GM12878 (cell line): Measurements from ENCODE around the gene TSBP1. TPM values are rescaled to one million over a fixed set of nuclear protein-coding genes. Genes with fewer than 3 reads are reported as not detected.

Experiments
- ATAC-seq: fragments of 200-7000 bp; cut with Tn5 transposase; 3 replicates; pipeline ENCODE4 v1.9.1; 2020; ENCODE audit warnings: mild to moderate bottlenecking, moderate library complexity
- BruUV-seq: library from RNA; stranded (reverse); fragments of 400-500 nt; replicated peaks from 2 replicates; lab custom pipeline; 2021; lab: Mats Ljungman, UMichigan
- CTCF ChIA-PET: fragments of 300-600 bp; sonication (Branson Sonifier 250); formaldehyde crosslinking; extraction: SDS; loops from one replicate; lab custom pipeline; 2021; ENCODE audit warnings: inconsistent platforms; lab: Yijun Ruan, JAX
- POLR2A ChIA-PET: fragments of 350-600 bp; formaldehyde crosslinking; extraction: SDS; loops from one replicate; lab custom pipeline; 2021; ENCODE audit warnings: inconsistent platforms; lab: Charles Lee
- RAD21 ChIA-PET: fragments of 300-600 bp; sonication (Branson Sonifier 250); formaldehyde crosslinking; loops from one replicate; lab custom pipeline; 2023; ENCODE audit warnings: antibody characterized with exemption; ENCODE audit not compliant: unreplicated experiment; lab: Charles Lee
- SMC1A ChIA-PET: fragments of 300-600 bp; sonication (Branson Sonifier 250); formaldehyde crosslinking; loops from one replicate; lab custom pipeline; 2023; ENCODE audit not compliant: unreplicated experiment, uncharacterized antibody; lab: Charles Lee
- DNase-seq: peaks from one replicate; pipeline ENCODE4 v3.0.0-alpha.2; 2011; ENCODE audit warnings: low read depth, low spot score
- FAIRE-seq: peaks from 3 replicates; lab custom pipeline; 2011; peaks lifted over from hg19 to GRCh38; lab: Jason Lieb, UNC
- H2AFZ ChIP-seq: 2 replicates; pipeline ENCODE4 v1.6.0; 2011; ENCODE audit warnings: low read depth, low read length, control low read depth; ENCODE audit not compliant: control insufficient read depth
- H3K27ac ChIP-seq: 2 replicates; pipeline ENCODE4 v1.5.1; 2011; ENCODE audit warnings: control low read depth; ENCODE audit not compliant: control insufficient read depth, insufficient read depth
- H3K27me3 ChIP-seq, 2 experiments: replicated peaks in 1 of 2; 2 replicates each; pipeline versions ENCODE4 v1.6.0 to v1.6.1; 2011; ENCODE audit warnings: low read length in 1 of 2; ENCODE audit not compliant: control insufficient read depth in 2 of 2, insufficient read depth in 2 of 2
- H3K36me3 ChIP-seq, 2 experiments: 2 replicates each; pipeline ENCODE4 v1.5.1; 2011; ENCODE audit warnings: low read length in 1 of 2; ENCODE audit not compliant: control insufficient read depth in 2 of 2, insufficient read depth in 2 of 2
- H3K4me1 ChIP-seq: 2 replicates; pipeline ENCODE4 v1.6.1; 2011; ENCODE audit warnings: mild to moderate bottlenecking, low read length, moderate library complexity, mixed read lengths; ENCODE audit not compliant: control insufficient read depth, insufficient read depth
- H3K4me2 ChIP-seq: 2 replicates; pipeline ENCODE4 v1.6.0; 2011; ENCODE audit warnings: control low read depth; ENCODE audit not compliant: control insufficient read depth, insufficient read depth
- H3K4me3 ChIP-seq: fragments of 200-600 bp; sonication (generic); 2 replicates; pipeline ENCODE4 v1.5.1; 2016
- H3K79me2 ChIP-seq: 2 replicates; pipeline ENCODE4 v1.6.0; 2011; ENCODE audit warnings: low read length; ENCODE audit not compliant: control insufficient read depth, insufficient read depth
- H3K9ac ChIP-seq: 2 replicates; pipeline ENCODE4 v1.8.0; 2011; ENCODE audit warnings: low read length, control low read depth, mixed read lengths; ENCODE audit not compliant: control insufficient read depth, insufficient read depth
- H3K9me3 ChIP-seq: replicated peaks from 3 replicates; pipeline ENCODE4 v1.5.1; 2011; ENCODE audit warnings: mild to moderate bottlenecking, low read length; ENCODE audit not compliant: control insufficient read depth, insufficient read depth
- H4K20me1 ChIP-seq: 2 replicates; pipeline ENCODE4 v1.6.0; 2011; ENCODE audit not compliant: control insufficient read depth, insufficient read depth
- CHD1 ChIP-seq: IDR thresholded peaks from 2 replicates; pipeline ENCODE4 v1.6.1; 2012; ENCODE audit warnings: low read depth, low read length, improper control_type of control experiment
- EGR1 ChIP-seq, 2 experiments: IDR thresholded peaks; 1 replicate in 1 of 2; 2 replicates in 1 of 2; pipeline ENCODE4 v1.6.1; 2011 to 2012; ENCODE audit warnings: low read depth in 2 of 2, low read length in 2 of 2, borderline replicate concordance in 1 of 2, mild to moderate bottlenecking in 1 of 2, moderate library complexity in 1 of 2
- ETV6 ChIP-seq, 2 experiments: fragments of 450-650 bp in 1 of 2; IDR thresholded peaks in 1 of 2; conservative IDR thresholded peaks in 1 of 2; 2 replicates each; pipeline ENCODE4 v1.6.1; 2014; ENCODE audit warnings: antibody characterized with exemption in 1 of 2, borderline replicate concordance in 1 of 2, low read depth in 1 of 2, mild to moderate bottlenecking in 1 of 2, moderate library complexity in 1 of 2
- GATAD2B ChIP-seq: fragments of 450-650 bp; conservative IDR thresholded peaks from 2 replicates; pipeline ENCODE4 v1.6.1; 2017; ENCODE audit warnings: low read depth, mild to moderate bottlenecking, moderate library complexity
- MEF2B ChIP-seq: fragments of 450-650 bp; IDR thresholded peaks from 2 replicates; pipeline ENCODE4 v1.6.1; 2018; ENCODE audit warnings: mild to moderate bottlenecking, moderate library complexity; ENCODE audit not compliant: partially characterized antibody, poor library complexity, severe bottlenecking
- MXI1 ChIP-seq: fragments of 150-350 bp; IDR thresholded peaks from 2 replicates; pipeline ENCODE4 v1.6.1; 2011; ENCODE audit warnings: low read depth, mild to moderate bottlenecking, inconsistent platforms, low read length, improper control_type of control experiment
- NBN ChIP-seq: fragments of 450-650 bp; IDR thresholded peaks from 2 replicates; pipeline ENCODE4 v1.6.1; 2016
- RAD21 ChIP-seq: IDR thresholded peaks from 2 replicates; pipeline ENCODE4 v1.6.1; 2011; ENCODE audit warnings: mild to moderate bottlenecking, low read depth, low read length, moderate library complexity; ENCODE audit not compliant: insufficient read depth
- RCOR1 ChIP-seq: conservative IDR thresholded peaks from 2 replicates; pipeline ENCODE4 v1.6.1; 2012; ENCODE audit warnings: low read depth, low read length, improper control_type of control experiment
- SMAD1 ChIP-seq: fragments of 450-650 bp; IDR thresholded peaks from 2 replicates; pipeline ENCODE4 v1.6.1; 2018; ENCODE audit warnings: mild to moderate bottlenecking, low read depth; ENCODE audit not compliant: partially characterized antibody
- SMC3 ChIP-seq: IDR thresholded peaks from 2 replicates; pipeline ENCODE4 v1.6.1; 2011; ENCODE audit warnings: low read length, improper control_type of control experiment, borderline replicate concordance
- SUPT20H ChIP-seq: IDR thresholded peaks from 2 replicates; pipeline ENCODE4 v1.6.1; 2011; ENCODE audit warnings: low read depth, mild to moderate bottlenecking, low read length, moderate library complexity, borderline replicate concordance; ENCODE audit not compliant: control insufficient read depth
- ZNF622 ChIP-seq: fragments of 450-650 bp; IDR thresholded peaks from 2 replicates; pipeline ENCODE4 v1.6.1; 2017; ENCODE audit warnings: mild to moderate bottlenecking, inconsistent platforms
- ZSCAN29 ChIP-seq: fragments of 450-650 bp; IDR thresholded peaks from 2 replicates; pipeline ENCODE4 v1.6.1; 2017; ENCODE audit warnings: mild to moderate bottlenecking, moderate library complexity
- WGBS: methylation state at CpG from one replicate; pipeline ENCODE4 v1.1.6; 2016; ENCODE audit warnings: low lambda C conversion rate; ENCODE audit not compliant: insufficient replicate concordance, insufficient coverage; ENCODE audit errors: missing lambda C conversion rate; 5-methylcytosine and 5-hydroxymethylcytosine counted together
- in situ Hi-C: fragments of 300-500 bp; cut with MboI; formaldehyde crosslinking; loops from 9 replicates; pipeline ENCODE4 v1.14.3; 2018; ENCODE audit warnings: mixed read lengths
- intact Hi-C: fragments of 100-400 bp; cut with micrococcal nuclease; formaldehyde crosslinking; loops from one replicate; pipeline ENCODE4 v1.14.2; 2022; ENCODE audit not compliant: unreplicated experiment
- polyA plus RNA-seq, 11 experiments: library from polyadenylated mRNA; depleted of rRNA in 4 of 11; unstranded in 6 of 11; stranded (reverse) in 5 of 11; fragments of >200 nt; fragmentation: Nextera tagmentation in 4 of 11; fragmentation: Illumina TruSeq in 1 of 11; extraction: Ambion mirVana in 4 of 11; extraction: Trizol in 1 of 11; gene quantifications; 1 replicate in 1 of 11; 2 replicates in 10 of 11; pipeline versions ENCODE4 v1.2.1 to v1.2.3, GENCODE V29; 2011 to 2016; ENCODE audit warnings: inconsistent platforms in 2 of 11, missing spikeins in 2 of 11, low read depth in 1 of 11
- total RNA-seq, 4 experiments: library from RNA; depleted of rRNA in 3 of 4; stranded (reverse); fragments of >200 nt in 3 of 4; fragmentation: Illumina TruSeq in 1 of 4; extraction: Trizol in 1 of 4; gene quantifications; 2 replicates each; pipeline versions ENCODE4 v1.2.1 to v1.2.3, GENCODE V29; 2013 to 2021
- TF ChIP-seq, protein P1 (sequence below): fragments of 450-650 bp; IDR thresholded peaks from 2 replicates; pipeline ENCODE4 v1.6.1; 2017; ENCODE audit warnings: mild to moderate bottlenecking, moderate library complexity

Gene TSBP1
- total and polyA plus RNA-seq, 10 of the 15 experiments (the other 5 are each of a cell fraction or from before 2014, with no cell fraction given): not detected

GRCh38 chr6:32386040-32386439 is 14.3 kb upstream of the TSBP1 start:
- Histone ChIP-seq H3K4me2 (no peak overlapping the region), H3K36me3 (no peaks in the 10 kb centered on the region), H3K4me3 (no peak overlapping the region), H3K27ac (no peak overlapping the region), H2AFZ (no peak overlapping the region), H3K27me3 (no peaks in the 10 kb centered on the region), H4K20me1 (no peaks in the 10 kb centered on the region), H3K9ac (no peak overlapping the region), H3K4me1 (no peaks in the 10 kb centered on the region), H3K9me3 (no peaks in the 10 kb centered on the region), H3K79me2 (no peaks in the 10 kb centered on the region)
- POLR2A ChIA-PET: no interaction called here
- WGBS: 68% methylated on average over 1 of the region's 1 CpG
- no peak for ATAC-seq
- SMC1A ChIA-PET: interaction anchor here (1.0 to 1.6 kb wide), 2 partner anchors 33 to 442 kb away, joined by 3 read pairs; no protein-coding TSS in a partner anchor
- CTCF ChIA-PET: interaction anchor here (0.6 to 1.9 kb wide), 3 partner anchors 28 to 553 kb away, joined by 3 to 5 read pairs (median 3); no protein-coding TSS in a partner anchor
- TF ChIP-seq ZSCAN29 (no peak), MEF2B (no peak), NBN (no peak), RAD21 (no peak), ZNF622 (no peak), GATAD2B (no peak), MXI1 (no peak), ETV6 (conservative IDR thresholded peaks at IDR 0.05 in 1 of 2, IDR thresholded peaks at IDR 0.05 in 1 of 2; ENCODE audit: borderline replicate concordance in 1 of 2, low read depth in 1 of 2) (no peak), EGR1 (IDR thresholded peaks at IDR 0.05; ENCODE audit: borderline replicate concordance in 1 of 2, low read depth in 2 of 2, low read length in 2 of 2) (no peak), CHD1 (no peak), SUPT20H (no peak), SMAD1 (no peak), RCOR1 (no peak), SMC3 (no peak)
- TF ChIP-seq, protein P1, sequence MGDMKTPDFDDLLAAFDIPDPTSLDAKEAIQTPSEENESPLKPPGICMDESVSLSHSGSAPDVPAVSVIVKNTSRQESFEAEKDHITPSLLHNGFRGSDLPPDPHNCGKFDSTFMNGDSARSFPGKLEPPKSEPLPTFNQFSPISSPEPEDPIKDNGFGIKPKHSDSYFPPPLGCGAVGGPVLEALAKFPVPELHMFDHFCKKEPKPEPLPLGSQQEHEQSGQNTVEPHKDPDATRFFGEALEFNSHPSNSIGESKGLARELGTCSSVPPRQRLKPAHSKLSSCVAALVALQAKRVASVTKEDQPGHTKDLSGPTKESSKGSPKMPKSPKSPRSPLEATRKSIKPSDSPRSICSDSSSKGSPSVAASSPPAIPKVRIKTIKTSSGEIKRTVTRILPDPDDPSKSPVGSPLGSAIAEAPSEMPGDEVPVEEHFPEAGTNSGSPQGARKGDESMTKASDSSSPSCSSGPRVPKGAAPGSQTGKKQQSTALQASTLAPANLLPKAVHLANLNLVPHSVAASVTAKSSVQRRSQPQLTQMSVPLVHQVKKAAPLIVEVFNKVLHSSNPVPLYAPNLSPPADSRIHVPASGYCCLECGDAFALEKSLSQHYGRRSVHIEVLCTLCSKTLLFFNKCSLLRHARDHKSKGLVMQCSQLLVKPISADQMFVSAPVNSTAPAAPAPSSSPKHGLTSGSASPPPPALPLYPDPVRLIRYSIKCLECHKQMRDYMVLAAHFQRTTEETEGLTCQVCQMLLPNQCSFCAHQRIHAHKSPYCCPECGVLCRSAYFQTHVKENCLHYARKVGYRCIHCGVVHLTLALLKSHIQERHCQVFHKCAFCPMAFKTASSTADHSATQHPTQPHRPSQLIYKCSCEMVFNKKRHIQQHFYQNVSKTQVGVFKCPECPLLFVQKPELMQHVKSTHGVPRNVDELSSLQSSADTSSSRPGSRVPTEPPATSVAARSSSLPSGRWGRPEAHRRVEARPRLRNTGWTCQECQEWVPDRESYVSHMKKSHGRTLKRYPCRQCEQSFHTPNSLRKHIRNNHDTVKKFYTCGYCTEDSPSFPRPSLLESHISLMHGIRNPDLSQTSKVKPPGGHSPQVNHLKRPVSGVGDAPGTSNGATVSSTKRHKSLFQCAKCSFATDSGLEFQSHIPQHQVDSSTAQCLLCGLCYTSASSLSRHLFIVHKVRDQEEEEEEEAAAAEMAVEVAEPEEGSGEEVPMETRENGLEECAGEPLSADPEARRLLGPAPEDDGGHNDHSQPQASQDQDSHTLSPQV: no peak
- intact Hi-C loops: no loop called here
- DNase-seq: no peak
- no TSS peak for BruUV-seq
- in situ Hi-C loops: no loop called here
- FAIRE-seq: no peak
- RAD21 ChIA-PET: no interaction called here
